Esophagus squamous epithelium (tissue), 5 donors: Measurements from ENCODE around the gene GATA6. TPM values are rescaled to one million over a fixed set of nuclear protein-coding genes. Genes with fewer than 3 reads are reported as not detected.
"Not testable (repeated sequence)": the region's sequence is repeated elsewhere in the genome, so short reads cannot be mapped to it uniquely, and the experiment has no call there.

Experiments used
- DNase-seq: peaks from one replicate; lab custom pipeline; 2025; lab: John Stamatoyannopoulos, UW
- H3K27ac ChIP-seq, 4 donors: fragments of 200-600 bp; sonication (generic); one replicate each; pipeline ENCODE4 v1.5.1; 2016 to 2019; ENCODE audit warnings: mild to moderate bottlenecking in 1 of 4
- H3K27me3 ChIP-seq, 4 donors: fragments of 200-600 bp; sonication (generic); 1 replicate in 3 of 4; 2 replicates in 1 of 4; pipeline versions ENCODE4 v1.5.1 to v1.6.0; 2017 to 2021; ENCODE audit warnings: antibody characterized with exemption in 1 of 4
- H3K36me3 ChIP-seq, 3 donors: fragments of 200-600 bp; sonication (generic); one replicate each; pipeline ENCODE4 v1.5.1; 2016 to 2019
- H3K4me1 ChIP-seq, 3 donors: fragments of 200-600 bp; sonication (generic); one replicate each; pipeline ENCODE4 v1.5.1; 2017 to 2019
- H3K4me3 ChIP-seq, 4 donors: fragments of 200-600 bp; sonication (generic); 1 replicate in 3 of 4; 2 replicates in 1 of 4; pipeline ENCODE4 v1.5.1; 2016 to 2019; ENCODE audit warnings: mild to moderate bottlenecking in 2 of 4, moderate library complexity in 1 of 4
- H3K9me3 ChIP-seq, 3 donors: fragments of 200-600 bp; sonication (generic); one replicate each; pipeline ENCODE4 v1.5.1; 2016 to 2019
- CTCF ChIP-seq, 6 experiments: fragments of 450-650 bp in 4 of 6; fragments of 200-600 bp in 2 of 6; sonication (generic) in 2 of 6; IDR thresholded peaks; one replicate each; pipeline ENCODE4 v1.5.1; 2016 to 2019; ENCODE audit warnings: antibody characterized with exemption in 6 of 6, mild to moderate bottlenecking in 4 of 6, moderate library complexity in 4 of 6
- POLR2A ChIP-seq, 4 donors: fragments of 450-650 bp; IDR thresholded peaks; one replicate each; pipeline ENCODE4 v1.6.1; 2017; ENCODE audit warnings: antibody characterized with exemption in 4 of 4, mild to moderate bottlenecking in 4 of 4, moderate library complexity in 3 of 4
- WGBS, 2 donors: methylation state at CpG; one replicate each; pipeline ENCODE4 v1.1.5; 2018; 5-methylcytosine and 5-hydroxymethylcytosine counted together
- intact Hi-C: fragments of 100-400 bp; cut with DNase I; formaldehyde crosslinking; loops from one replicate; pipeline ENCODE4 v1.15.0; 2022
- total RNA-seq, 4 donors: library from RNA; depleted of rRNA; stranded (reverse); fragments of >200 nt; gene quantifications; one replicate each; pipeline ENCODE4 v1.1.0, GENCODE V29; 2016
- donor health status: DM: yes; HTN: yes; CAD: no.

GATA6 gene
- total RNA-seq, 4 donors from 2014 or later, result 0.08 to 2.2 (median 1.2) TPM

GRCh38 chr18:22179174-22179573 is 9.8 kb downstream of the GATA6 start:
- intact Hi-C loops, result loop anchor here (10.0 kb wide), 1 partner anchor 376 kb away; no protein-coding TSS in a partner anchor
- H3K27me3 ChIP-seq, result peaks cover 0 to 73% (median 3%) of the 10 kb centered on the region in 4 donors
- H3K4me3 ChIP-seq, result no peak overlapping the region
- DNase-seq, result no peak
- no peaks in the 10 kb centered on the region for H3K9me3 ChIP-seq
- TF ChIP-seq CTCF (IDR thresholded peaks at IDR 0.05) (no peak), POLR2A (IDR thresholded peaks at IDR 0.05) (no peak)
- H3K4me1 ChIP-seq, result peaks cover 0 to 8% (median 0%) of the 10 kb centered on the region in 3 donors
- H3K27ac ChIP-seq, result no peak overlapping the region
- no peaks in the 10 kb centered on the region for H3K36me3 ChIP-seq

GRCh38 chr18:22179631-22180030 is 10.2 kb downstream of the GATA6 start:
- Histone ChIP-seq H3K27me3 (peaks cover 0 to 73% (median 3%) of the 10 kb centered on the region in 4 donors), H3K4me1 (peaks cover 0 to 8% (median 0%) of the 10 kb centered on the region in 3 donors), H3K27ac (no peak overlapping the region), H3K4me3 (no peak overlapping the region), H3K9me3 (no peaks in the 10 kb centered on the region), H3K36me3 (no peaks in the 10 kb centered on the region)
- TF ChIP-seq POLR2A (IDR thresholded peaks at IDR 0.05) (no peak), CTCF (IDR thresholded peaks at IDR 0.05) (no peak)
- intact Hi-C loops, result loop anchor here (10.0 kb wide), 1 partner anchor 375 kb away; no protein-coding TSS in a partner anchor
- 79 to 92% methylated on average over 1 of the region's 1 CpG for WGBS, 2 donors
- no peak for DNase-seq

- no peak for DNase-seq
- intact Hi-C loops, result no loop called here
- Histone ChIP-seq H3K27ac (no peak overlapping the region), H3K4me3 (no peak overlapping the region), H3K27me3 (peaks cover 0 to 73% (median 3%) of the 10 kb centered on the region in 4 donors), H3K9me3 (no peaks in the 10 kb centered on the region), H3K36me3 (peaks cover 0 to 5% (median 0%) of the 10 kb centered on the region in 3 donors), H3K4me1 (peaks cover 0 to 8% (median 0%) of the 10 kb centered on the region in 3 donors)
- WGBS, 2 donors, result 51 to 76% methylated on average over 5 to 6 of the region's 6 CpGs
- TF ChIP-seq CTCF (IDR thresholded peaks at IDR 0.05) (no peak), POLR2A (IDR thresholded peaks at IDR 0.05) (no peak)
Observed at GRCh38 chr18:22180722-22181121, 11.3 kb downstream of the GATA6 start.

- TF ChIP-seq POLR2A (IDR thresholded peaks at IDR 0.05), result no peak
- TF ChIP-seq CTCF (IDR thresholded peaks at IDR 0.05), result no peak
Observed at GRCh38 chr18:22182884-22183697, 13.7 kb downstream of the GATA6 start.

GRCh38 chr18:22183698-22184170 is 14.3 kb downstream of the GATA6 start:
- DNase-seq, result no peak
- Histone ChIP-seq H3K36me3 (peaks cover 0 to 5% (median 0%) of the 10 kb centered on the region in 3 donors), H3K4me1 (no peaks in the 10 kb centered on the region), H3K9me3 (no peaks in the 10 kb centered on the region), H3K27me3 (peaks cover 0 to 67% (median 0%) of the 10 kb centered on the region in 4 donors), H3K4me3 (no peak overlapping the region), H3K27ac (no peak overlapping the region)
- WGBS, 2 donors, result 66 to 90% methylated on average over 3 of the region's 3 CpGs
- TF ChIP-seq CTCF (IDR thresholded peaks at IDR 0.05) (no peak), POLR2A (IDR thresholded peaks at IDR 0.05) (no peak)
- intact Hi-C loops, result no loop called here

More at GRCh38 chr18:22182884-22183697, 13.7 kb downstream of the GATA6 start:
- Histone ChIP-seq H3K9me3 (no peaks in the 10 kb centered on the region), H3K4me3 (no peak overlapping the region), H3K4me1 (no peaks in the 10 kb centered on the region), H3K27me3 (peaks cover 0 to 69% (median 0%) of the 10 kb centered on the region in 4 donors), H3K27ac (no peak overlapping the region), H3K36me3 (peaks cover 0 to 5% (median 0%) of the 10 kb centered on the region in 3 donors)
- no peak for DNase-seq
- 80 to 91% methylated on average over 4 of the region's 4 CpGs for WGBS, 2 donors
- intact Hi-C loops, result no loop called here

GRCh38 chr18:22184573-22184972 is 15.2 kb downstream of the GATA6 start:
- H3K27ac ChIP-seq, H3K4me3 ChIP-seq, H3K9me3 ChIP-seq, intact Hi-C loops, DNase-seq, H3K36me3 ChIP-seq, H3K4me1 ChIP-seq: not testable (repeated sequence)
- H3K27me3 ChIP-seq, result peaks cover 0 to 67% (median 0%) of the 10 kb centered on the region in 4 donors
- 77 to 85% methylated on average over 8 of the region's 8 CpGs for WGBS, 2 donors
